Stimulated activated naive CD8-positive, alpha-beta T cell treated with anti-CD3 and anti-CD28 coated beads, Interleukin-15, Interleukin-2, amounts not matched to agents 100 ng/mL and 50 ng/mL, for 24 hours (primary cell): ENCODE measurements around the gene PTCH2.
A peak's percentile ranks its signal among the peaks of the same experiment; 100 is the strongest.
"Not testable (repeated sequence)": the region's sequence is repeated elsewhere in the genome, so short reads cannot be mapped to it uniquely, and the experiment has no call there.

Experiments used
- H3K27ac Mint-ChIP-seq: one replicate; pipeline ENCODE4 v1.8.0; 2021; ENCODE audit warnings: mild to moderate bottlenecking, mixed read lengths
- H3K27me3 Mint-ChIP-seq: one replicate; pipeline ENCODE4 v1.8.0; 2021; ENCODE audit warnings: mixed read lengths
- H3K36me3 Mint-ChIP-seq: one replicate; pipeline ENCODE4 v1.8.0; 2021; ENCODE audit warnings: low read depth, mixed read lengths
- H3K4me1 Mint-ChIP-seq: one replicate; pipeline ENCODE4 v1.8.0; 2021; ENCODE audit warnings: low read depth, mixed read lengths
- H3K4me3 Mint-ChIP-seq: one replicate; pipeline ENCODE4 v1.8.0; 2021; ENCODE audit warnings: mild to moderate bottlenecking, mixed read lengths
- H3K9me3 Mint-ChIP-seq: one replicate; pipeline ENCODE4 v1.8.0; 2021; ENCODE audit warnings: mixed read lengths

PTCH2 gene

GRCh38 chr1:44851308-44851707, 8.3 kb upstream of the PTCH2 start:
- H3K27me3 Mint-ChIP-seq = no peaks in the 10 kb centered on the region
- H3K4me3 Mint-ChIP-seq = no peak overlapping the region
- H3K9me3 Mint-ChIP-seq = no peaks in the 10 kb centered on the region

GRCh38 chr1:44849575-44850132, 6.6 kb upstream of the PTCH2 start:
- Mint-ChIP-seq H3K4me3 (no peak overlapping the region), H3K4me1 (peaks cover 10% of the 10 kb centered on the region), H3K9me3 (no peaks in the 10 kb centered on the region), H3K36me3 (peaks cover 26% of the 10 kb centered on the region), H3K27ac (no peak overlapping the region), H3K27me3 (no peaks in the 10 kb centered on the region)

More at GRCh38 chr1:44851308-44851707, 8.3 kb upstream of the PTCH2 start:
- H3K4me1 Mint-ChIP-seq = peaks cover 10% of the 10 kb centered on the region
- no peak overlapping the region for H3K27ac Mint-ChIP-seq
- H3K36me3 Mint-ChIP-seq = peaks cover 41% of the 10 kb centered on the region

GRCh38 chr1:44848456-44849181, 5.6 kb upstream of the PTCH2 start:
- H3K9me3 Mint-ChIP-seq = no peaks in the 10 kb centered on the region
- H3K36me3 Mint-ChIP-seq = peaks cover 21% of the 10 kb centered on the region
- H3K27me3 Mint-ChIP-seq = no peaks in the 10 kb centered on the region
- H3K4me3 Mint-ChIP-seq = no peak overlapping the region
- H3K4me1 Mint-ChIP-seq = peaks cover 10% of the 10 kb centered on the region
- no peak overlapping the region for H3K27ac Mint-ChIP-seq

- H3K4me1 Mint-ChIP-seq = peaks cover 10% of the 10 kb centered on the region
- H3K4me3 Mint-ChIP-seq = no peak overlapping the region
- peaks cover 16% of the 10 kb centered on the region for H3K36me3 Mint-ChIP-seq
- H3K27ac Mint-ChIP-seq = no peak overlapping the region
- no peaks in the 10 kb centered on the region for H3K27me3 Mint-ChIP-seq
- no peaks in the 10 kb centered on the region for H3K9me3 Mint-ChIP-seq
Measured at GRCh38 chr1:44847845-44848244, 4.8 kb upstream of the PTCH2 start.

DNA sequence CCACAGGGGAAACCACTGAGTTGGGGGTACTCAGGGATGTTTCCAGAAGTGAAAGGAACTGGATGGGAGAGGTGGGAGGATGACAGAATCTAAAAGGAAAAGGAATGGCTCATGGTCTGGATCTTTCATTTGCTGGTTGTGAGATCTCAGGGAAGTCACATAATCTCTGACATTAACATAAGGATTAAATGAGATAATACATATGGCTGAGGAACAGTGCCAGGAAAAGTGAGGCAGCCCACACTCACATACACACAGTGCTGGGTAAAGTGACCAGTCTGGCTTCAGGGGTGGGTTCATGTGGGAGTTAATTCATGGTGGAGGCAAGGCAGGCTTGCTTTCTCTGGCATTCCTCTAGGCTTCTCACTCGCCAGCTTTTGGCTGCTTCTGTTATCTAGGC, 3.9 kb upstream of the PTCH2 start:
- no peak overlapping the region for H3K4me3 Mint-ChIP-seq
- no peaks in the 10 kb centered on the region for H3K27me3 Mint-ChIP-seq
- no peaks in the 10 kb centered on the region for H3K9me3 Mint-ChIP-seq
- no peak overlapping the region for H3K27ac Mint-ChIP-seq
- peaks cover 10% of the 10 kb centered on the region for H3K36me3 Mint-ChIP-seq
- H3K4me1 Mint-ChIP-seq = peaks cover 15% of the 10 kb centered on the region

- H3K4me3 Mint-ChIP-seq = peak overlapping the region; percentile 48
- peaks cover 7% of the 10 kb centered on the region for H3K27me3 Mint-ChIP-seq
- H3K27ac Mint-ChIP-seq = no peak overlapping the region
- no peaks in the 10 kb centered on the region for H3K9me3 Mint-ChIP-seq
- peaks cover 5% of the 10 kb centered on the region for H3K4me1 Mint-ChIP-seq
- peaks cover 4% of the 10 kb centered on the region for H3K36me3 Mint-ChIP-seq
Measured at GRCh38 chr1:44842486-44842861, 579 bp downstream of the PTCH2 start.

DNA sequence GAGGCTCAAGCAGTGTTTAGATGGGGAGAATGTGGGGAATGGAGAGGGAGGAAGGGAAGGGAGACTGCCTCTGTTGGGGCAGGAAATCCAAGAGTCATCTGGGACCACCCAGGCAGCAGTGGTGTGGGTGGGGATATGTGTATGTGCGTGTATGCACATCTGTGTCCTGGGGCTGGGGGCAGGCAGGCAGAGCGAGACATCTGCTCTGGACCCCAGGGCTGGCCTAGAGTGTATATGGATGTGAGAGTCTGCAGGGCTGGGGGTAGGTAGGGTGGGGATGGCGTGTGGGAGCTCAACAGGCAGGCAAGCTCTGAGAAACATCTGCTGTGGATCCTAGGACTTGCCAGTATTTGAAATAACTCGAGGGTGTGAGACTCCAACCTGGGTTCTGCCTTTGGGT, 3.5 kb downstream of the PTCH2 start:
- no peaks in the 10 kb centered on the region for H3K36me3 Mint-ChIP-seq
- peaks cover 12% of the 10 kb centered on the region for H3K4me1 Mint-ChIP-seq
- H3K4me3 Mint-ChIP-seq = no peak overlapping the region
- no peak overlapping the region for H3K27ac Mint-ChIP-seq
- H3K9me3 Mint-ChIP-seq = no peaks in the 10 kb centered on the region
- H3K27me3 Mint-ChIP-seq = peaks cover 7% of the 10 kb centered on the region

- H3K27ac Mint-ChIP-seq = not testable (repeated sequence)
Measured at GRCh38 chr1:44838294-44838693, 4.8 kb downstream of the PTCH2 start.

DNA sequence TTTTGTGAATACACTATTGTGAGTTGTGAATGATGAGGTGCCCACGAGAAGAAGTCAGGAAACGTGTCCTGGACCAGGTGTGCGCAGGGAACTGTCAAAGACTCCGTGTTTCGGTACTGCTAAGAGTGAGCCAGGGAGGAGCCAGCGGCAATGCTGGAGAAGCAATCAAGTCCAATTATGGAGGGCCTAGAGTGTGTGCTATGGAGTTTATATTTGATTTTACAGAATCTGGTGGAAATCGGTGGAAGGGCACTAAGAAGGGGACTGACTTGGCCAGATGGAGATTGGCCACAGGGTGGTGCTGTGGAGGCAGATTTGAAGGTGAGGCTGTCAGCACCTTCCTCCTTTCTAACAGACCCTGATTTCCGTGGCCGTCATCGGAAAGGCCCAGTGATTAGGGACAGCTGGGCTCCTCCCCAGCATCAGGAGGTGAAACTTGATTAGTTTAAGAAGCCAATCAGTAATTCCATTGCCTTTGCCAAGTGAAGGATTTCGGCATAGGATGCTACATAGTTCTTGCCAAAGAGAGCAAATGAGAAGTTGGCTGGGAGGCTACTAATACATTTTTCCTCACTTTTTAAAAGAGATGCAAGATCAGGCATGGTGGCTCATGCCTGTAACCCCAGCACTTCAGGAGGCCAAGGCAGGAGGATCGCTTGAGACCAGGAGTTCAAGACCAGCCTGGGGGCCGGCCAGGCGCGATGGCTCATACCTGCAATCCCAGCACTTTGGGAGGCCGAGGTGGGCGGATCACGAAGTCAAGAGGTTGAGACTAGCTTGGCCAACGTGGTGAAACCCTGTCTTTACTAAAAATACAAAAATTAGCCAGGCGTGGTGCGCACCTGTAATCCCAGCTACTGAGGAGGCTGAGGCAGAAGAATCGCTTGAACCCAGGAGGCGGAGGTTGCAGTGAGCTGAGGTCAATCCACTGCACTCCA, 7.0 kb downstream of the PTCH2 start:
- Mint-ChIP-seq H3K27ac (no peak overlapping the region), H3K4me1 (peaks cover 6% of the 10 kb centered on the region), H3K4me3 (no peak overlapping the region), H3K9me3 (no peaks in the 10 kb centered on the region), H3K36me3 (no peaks in the 10 kb centered on the region), H3K27me3 (no peaks in the 10 kb centered on the region)

More at GRCh38 chr1:44838294-44838693, 4.8 kb downstream of the PTCH2 start:
- not testable (repeated sequence) for H3K4me3 Mint-ChIP-seq, H3K36me3 Mint-ChIP-seq, H3K9me3 Mint-ChIP-seq, H3K27me3 Mint-ChIP-seq
- peaks cover 12% of the 10 kb centered on the region for H3K4me1 Mint-ChIP-seq

DNA sequence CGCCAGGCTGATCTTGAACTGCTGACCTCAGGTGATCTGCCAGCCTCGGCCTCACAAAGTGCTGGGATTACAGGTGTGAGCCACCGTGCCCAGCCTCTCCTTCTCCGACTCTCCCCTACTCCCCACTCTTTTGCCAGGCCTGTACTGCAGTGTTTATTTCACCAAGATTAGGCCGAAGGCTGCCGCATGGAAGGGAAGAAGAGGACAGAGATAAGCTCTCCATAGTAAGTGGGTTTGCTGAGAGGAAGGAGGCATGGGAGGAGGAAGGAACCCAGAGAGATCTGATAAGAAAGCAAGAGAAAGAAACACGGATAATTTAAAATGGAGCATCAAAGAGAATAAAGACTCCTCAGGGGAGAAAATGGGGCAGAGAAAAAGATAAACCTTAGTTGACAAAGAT, 8.7 kb downstream of the PTCH2 start:
- no peaks in the 10 kb centered on the region for H3K9me3 Mint-ChIP-seq
- H3K27ac Mint-ChIP-seq = no peak overlapping the region
- H3K4me1 Mint-ChIP-seq = peaks cover 6% of the 10 kb centered on the region
- no peak overlapping the region for H3K4me3 Mint-ChIP-seq
- no peaks in the 10 kb centered on the region for H3K36me3 Mint-ChIP-seq
- H3K27me3 Mint-ChIP-seq = no peaks in the 10 kb centered on the region

DNA sequence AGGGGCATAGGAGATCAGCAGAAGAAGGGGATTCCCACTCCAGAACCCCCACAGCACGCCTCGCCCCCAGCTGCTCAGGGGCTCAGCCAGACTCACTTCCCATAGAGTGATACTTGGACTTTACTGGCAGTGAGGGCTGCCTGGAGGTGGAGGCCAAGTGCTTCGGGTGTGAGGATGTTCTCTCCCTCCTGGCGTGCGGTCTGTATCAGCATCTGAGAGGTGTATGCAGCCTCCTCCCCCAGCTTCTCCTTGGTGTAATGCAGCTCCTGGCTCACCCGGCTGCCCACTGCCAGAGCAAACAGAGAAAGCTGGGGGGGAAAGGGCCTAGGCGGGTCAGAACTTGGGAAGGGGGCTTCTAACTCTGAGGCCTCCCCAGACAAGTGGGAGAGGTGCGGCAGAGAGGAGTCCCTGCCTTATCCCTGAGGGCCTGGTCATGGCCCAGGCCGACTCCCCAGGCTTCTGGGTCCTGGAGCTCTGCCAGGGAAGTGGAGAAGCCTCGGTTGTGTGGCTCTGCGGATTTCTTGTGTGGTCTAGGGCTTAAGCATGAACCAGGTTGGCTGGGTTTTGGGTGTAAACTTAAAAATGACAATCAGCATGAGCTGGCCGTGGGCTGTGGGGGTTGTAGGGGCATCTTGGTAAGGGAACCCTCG, 10.9 kb downstream of the PTCH2 start:
- Mint-ChIP-seq H3K4me3 (no peak overlapping the region), H3K27ac (no peak overlapping the region), H3K4me1 (peaks cover 6% of the 10 kb centered on the region), H3K27me3 (no peaks in the 10 kb centered on the region), H3K9me3 (no peaks in the 10 kb centered on the region), H3K36me3 (no peaks in the 10 kb centered on the region)

GRCh38 chr1:44831516-44831915, 11.5 kb downstream of the PTCH2 start:
- H3K4me1 Mint-ChIP-seq = peaks cover 6% of the 10 kb centered on the region
- H3K27me3 Mint-ChIP-seq = no peaks in the 10 kb centered on the region

DNA sequence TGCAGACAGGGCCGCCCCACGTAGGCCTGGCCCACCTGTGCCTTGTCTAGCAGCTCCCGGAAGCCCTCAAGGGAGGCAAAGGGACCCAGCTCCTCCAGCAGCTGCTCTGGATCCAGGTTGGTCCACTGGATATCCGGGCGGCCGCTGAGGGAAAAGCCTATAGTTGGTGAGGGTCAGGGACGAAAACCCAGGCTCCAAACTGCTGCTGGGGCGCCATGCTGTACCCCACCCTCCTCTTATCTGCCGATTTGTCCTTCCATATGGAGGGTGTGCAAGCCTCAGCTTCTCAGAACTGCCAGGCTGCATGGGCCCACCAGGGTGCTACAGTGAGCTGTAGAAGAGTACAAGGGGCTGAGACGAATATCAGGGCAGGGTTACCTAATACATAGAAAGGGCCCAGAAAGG, 12.2 kb downstream of the PTCH2 start:
- H3K27me3 Mint-ChIP-seq = no peaks in the 10 kb centered on the region

More at GRCh38 chr1:44831516-44831915, 11.5 kb downstream of the PTCH2 start:
- H3K27ac Mint-ChIP-seq = no peak overlapping the region
- no peak overlapping the region for H3K4me3 Mint-ChIP-seq
- no peaks in the 10 kb centered on the region for H3K36me3 Mint-ChIP-seq
- no peaks in the 10 kb centered on the region for H3K9me3 Mint-ChIP-seq

DNA sequence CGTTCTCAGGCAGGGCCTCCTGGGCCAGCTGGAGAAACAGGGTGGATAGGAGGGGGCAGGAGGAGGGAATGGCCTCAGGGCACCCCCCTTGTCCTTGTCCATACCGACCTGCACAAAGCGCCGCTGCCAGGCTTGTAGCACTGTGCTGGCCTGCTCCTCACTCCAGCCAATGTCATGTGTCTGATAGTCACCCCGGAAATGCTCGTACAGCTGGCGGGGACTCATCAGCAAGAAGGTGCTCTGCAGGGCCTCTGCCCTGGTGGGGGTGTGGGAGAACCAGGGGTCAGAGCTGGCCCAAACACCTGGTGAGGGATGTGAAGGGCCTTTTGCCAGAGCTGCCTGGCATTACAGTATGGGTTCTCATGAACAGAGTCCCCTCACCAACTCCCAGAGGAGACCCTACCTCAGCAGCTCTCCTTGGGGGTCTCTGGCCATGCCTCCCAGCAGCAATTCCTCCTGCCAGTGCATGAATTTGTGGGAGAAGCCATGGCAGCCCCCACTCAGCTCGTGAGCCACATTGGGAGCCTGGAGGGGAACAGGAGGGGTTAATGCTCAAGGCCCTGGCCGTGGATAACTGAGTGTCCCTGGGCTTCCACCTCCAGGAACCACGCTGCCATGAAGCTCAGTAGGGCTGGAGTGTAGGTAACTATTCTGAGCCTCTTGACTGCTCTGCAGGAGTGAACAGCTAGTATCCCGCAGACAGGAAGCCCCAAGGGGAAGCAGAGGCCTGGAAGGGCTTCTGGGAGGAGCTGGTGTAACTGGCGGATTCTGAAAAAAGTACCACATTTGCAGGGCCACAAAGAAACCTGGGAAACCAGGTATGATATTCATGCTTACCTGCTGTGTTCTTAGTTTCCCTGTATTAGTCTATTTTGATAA, 13.3 kb downstream of the PTCH2 start:
- no peaks in the 10 kb centered on the region for H3K4me1 Mint-ChIP-seq
- H3K27me3 Mint-ChIP-seq = no peaks in the 10 kb centered on the region
- no peaks in the 10 kb centered on the region for H3K9me3 Mint-ChIP-seq
- no peaks in the 10 kb centered on the region for H3K36me3 Mint-ChIP-seq
- H3K4me3 Mint-ChIP-seq = no peak overlapping the region
- no peak overlapping the region for H3K27ac Mint-ChIP-seq

More for the DNA sequence above, 12.2 kb downstream of the PTCH2 start:
- Mint-ChIP-seq H3K9me3 (no peaks in the 10 kb centered on the region), H3K27ac (no peak overlapping the region), H3K36me3 (no peaks in the 10 kb centered on the region), H3K4me1 (peaks cover 4% of the 10 kb centered on the region), H3K4me3 (no peak overlapping the region)
